ENCODE data around the gene SMYD3. TPM values are rescaled to one million over a fixed set of nuclear protein-coding genes. Genes with fewer than 3 reads are reported as not detected.
A peak's percentile ranks its signal among the peaks of the same experiment; 100 is the strongest.

The SMYD3 gene
- total and polyA plus RNA-seq, 9 of the 15 experiments (the other 6 are each of a cell fraction or from before 2014, with no cell fraction given): 128 to 440 (median 197) TPM

DNA sequence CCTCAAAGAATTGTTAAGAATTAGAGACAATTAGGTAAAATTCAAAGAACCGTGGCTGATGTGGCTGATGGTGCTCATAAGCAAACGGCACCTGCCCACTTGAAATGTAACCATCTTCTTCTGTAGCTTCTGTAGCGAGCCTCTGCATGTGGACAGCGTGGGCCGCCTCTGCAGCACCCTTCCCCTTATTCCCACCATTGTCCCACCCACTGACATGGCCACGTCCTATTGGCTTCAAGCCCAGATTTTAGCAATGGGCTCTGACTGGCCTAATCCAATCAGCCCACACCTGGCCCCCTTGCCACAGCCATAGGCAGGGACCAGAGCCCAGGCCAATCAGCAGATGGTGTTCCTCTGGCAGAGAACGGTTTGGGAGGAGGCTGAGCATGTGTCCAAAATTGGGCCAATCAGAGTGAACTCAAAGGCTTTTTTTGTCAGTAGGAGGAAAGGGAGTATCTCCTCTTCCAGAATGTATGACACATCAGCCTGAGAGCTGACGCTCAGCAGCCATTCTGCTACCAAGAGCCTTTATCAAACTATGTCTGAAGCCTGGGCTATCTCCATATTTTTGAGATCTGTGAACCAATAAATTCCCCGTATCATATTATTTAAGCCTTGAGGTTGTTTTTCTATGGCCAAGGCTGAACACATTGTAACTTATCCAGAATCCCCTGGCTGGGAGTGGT, 518.5 kb downstream of the SMYD3 start (continued):
- TF ChIP-seq, protein P1, sequence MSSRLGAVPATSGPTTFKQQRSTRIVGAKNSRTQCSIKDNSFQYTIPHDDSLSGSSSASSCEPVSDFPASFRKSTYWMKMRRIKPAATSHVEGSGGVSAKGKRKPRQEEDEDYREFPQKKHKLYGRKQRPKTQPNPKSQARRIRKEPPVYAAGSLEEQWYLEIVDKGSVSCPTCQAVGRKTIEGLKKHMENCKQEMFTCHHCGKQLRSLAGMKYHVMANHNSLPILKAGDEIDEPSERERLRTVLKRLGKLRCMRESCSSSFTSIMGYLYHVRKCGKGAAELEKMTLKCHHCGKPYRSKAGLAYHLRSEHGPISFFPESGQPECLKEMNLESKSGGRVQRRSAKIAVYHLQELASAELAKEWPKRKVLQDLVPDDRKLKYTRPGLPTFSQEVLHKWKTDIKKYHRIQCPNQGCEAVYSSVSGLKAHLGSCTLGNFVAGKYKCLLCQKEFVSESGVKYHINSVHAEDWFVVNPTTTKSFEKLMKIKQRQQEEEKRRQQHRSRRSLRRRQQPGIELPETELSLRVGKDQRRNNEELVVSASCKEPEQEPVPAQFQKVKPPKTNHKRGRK (tag; IDR thresholded peaks at IDR 0.05): no peak
- TF ChIP-seq BRD9 (IDR thresholded peaks at IDR 0.05; ENCODE audit: low read depth, partially characterized antibody) (no peak), NCOA2 (IDR thresholded peaks at IDR 0.05; ENCODE audit: partially characterized antibody in 2 of 2) (peak in 1 of 2 experiments; percentile 37), FOXK2 (conservative IDR thresholded peaks at IDR 0.05 in 1 of 2, IDR thresholded peaks at IDR 0.05 in 1 of 2; ENCODE audit: low read depth in 2 of 2) (peak; percentile 74 to 77), MIER1 (IDR thresholded peaks at IDR 0.05; ENCODE audit: low read depth) (no peak), JUN (IDR thresholded peaks at IDR 0.05; ENCODE audit: borderline replicate concordance, low read depth, low read length) (no peak; the same call in 1 of the 2 replicates), JUN (CRISPR knock-in tag; IDR thresholded peaks at IDR 0.05; ENCODE audit: borderline replicate concordance) (no peak; the same call in 1 of the 2 replicates), ESRRA (IDR thresholded peaks at IDR 0.05; ENCODE audit: borderline replicate concordance, low read depth) (0 out of 2 replicates have a peak, but pooled peaks have one; percentile 14), RBFOX2 (IDR thresholded peaks at IDR 0.05; ENCODE audit: low read depth, low read length) (peak; percentile 86), MXI1 (IDR thresholded peaks at IDR 0.05; ENCODE audit: low read depth, low read length) (peak; percentile 31; the same call in 1 of the 2 replicates)
- TF ChIP-seq, protein P2, sequence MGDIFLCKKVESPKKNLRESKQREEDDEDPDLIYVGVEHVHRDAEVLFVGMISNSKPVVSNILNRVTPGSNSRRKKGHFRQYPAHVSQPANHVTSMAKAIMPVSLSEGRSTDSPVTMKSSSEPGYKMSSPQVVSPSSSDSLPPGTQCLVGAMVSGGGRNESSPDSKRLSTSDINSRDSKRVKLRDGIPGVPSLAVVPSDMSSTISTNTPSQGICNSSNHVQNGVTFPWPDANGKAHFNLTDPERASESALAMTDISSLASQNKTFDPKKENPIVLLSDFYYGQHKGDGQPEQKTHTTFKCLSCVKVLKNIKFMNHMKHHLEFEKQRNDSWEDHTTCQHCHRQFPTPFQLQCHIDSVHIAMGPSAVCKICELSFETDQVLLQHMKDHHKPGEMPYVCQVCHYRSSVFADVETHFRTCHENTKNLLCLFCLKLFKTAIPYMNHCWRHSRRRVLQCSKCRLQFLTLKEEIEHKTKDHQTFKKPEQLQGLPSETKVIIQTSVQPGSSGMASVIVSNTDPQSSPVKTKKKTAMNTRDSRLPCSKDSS (IDR thresholded peaks at IDR 0.05; ENCODE audit: low read depth, partially characterized antibody): no peak
- TF ChIP-seq, protein P3, sequence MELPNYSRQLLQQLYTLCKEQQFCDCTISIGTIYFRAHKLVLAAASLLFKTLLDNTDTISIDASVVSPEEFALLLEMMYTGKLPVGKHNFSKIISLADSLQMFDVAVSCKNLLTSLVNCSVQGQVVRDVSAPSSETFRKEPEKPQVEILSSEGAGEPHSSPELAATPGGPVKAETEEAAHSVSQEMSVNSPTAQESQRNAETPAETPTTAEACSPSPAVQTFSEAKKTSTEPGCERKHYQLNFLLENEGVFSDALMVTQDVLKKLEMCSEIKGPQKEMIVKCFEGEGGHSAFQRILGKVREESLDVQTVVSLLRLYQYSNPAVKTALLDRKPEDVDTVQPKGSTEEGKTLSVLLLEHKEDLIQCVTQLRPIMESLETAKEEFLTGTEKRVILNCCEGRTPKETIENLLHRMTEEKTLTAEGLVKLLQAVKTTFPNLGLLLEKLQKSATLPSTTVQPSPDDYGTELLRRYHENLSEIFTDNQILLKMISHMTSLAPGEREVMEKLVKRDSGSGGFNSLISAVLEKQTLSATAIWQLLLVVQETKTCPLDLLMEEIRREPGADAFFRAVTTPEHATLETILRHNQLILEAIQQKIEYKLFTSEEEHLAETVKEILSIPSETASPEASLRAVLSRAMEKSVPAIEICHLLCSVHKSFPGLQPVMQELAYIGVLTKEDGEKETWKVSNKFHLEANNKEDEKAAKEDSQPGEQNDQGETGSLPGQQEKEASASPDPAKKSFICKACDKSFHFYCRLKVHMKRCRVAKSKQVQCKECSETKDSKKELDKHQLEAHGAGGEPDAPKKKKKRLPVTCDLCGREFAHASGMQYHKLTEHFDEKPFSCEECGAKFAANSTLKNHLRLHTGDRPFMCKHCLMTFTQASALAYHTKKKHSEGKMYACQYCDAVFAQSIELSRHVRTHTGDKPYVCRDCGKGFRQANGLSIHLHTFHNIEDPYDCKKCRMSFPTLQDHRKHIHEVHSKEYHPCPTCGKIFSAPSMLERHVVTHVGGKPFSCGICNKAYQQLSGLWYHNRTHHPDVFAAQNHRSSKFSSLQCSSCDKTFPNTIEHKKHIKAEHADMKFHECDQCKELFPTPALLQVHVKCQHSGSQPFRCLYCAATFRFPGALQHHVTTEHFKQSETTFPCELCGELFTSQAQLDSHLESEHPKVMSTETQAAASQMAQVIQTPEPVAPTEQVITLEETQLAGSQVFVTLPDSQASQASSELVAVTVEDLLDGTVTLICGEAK (IDR thresholded peaks at IDR 0.05): no peak
- TF ChIP-seq, protein P3 (CRISPR knock-in tag; IDR thresholded peaks at IDR 0.05): no peak

All from K562 (cell line).